GM18511 (cell line): ENCODE results near the gene LRMDA.
A peak's percentile ranks its signal among the peaks of the same experiment; 100 is the strongest.

ENCODE experiments used
- ATAC-seq: cut with Tn5 transposase; IDR thresholded peaks from one replicate; pipeline ENCODE4 v1.9.1; 2021; ENCODE audit warnings: mild to moderate bottlenecking, moderate library complexity; ENCODE audit not compliant: unreplicated experiment

The LRMDA gene

DNA sequence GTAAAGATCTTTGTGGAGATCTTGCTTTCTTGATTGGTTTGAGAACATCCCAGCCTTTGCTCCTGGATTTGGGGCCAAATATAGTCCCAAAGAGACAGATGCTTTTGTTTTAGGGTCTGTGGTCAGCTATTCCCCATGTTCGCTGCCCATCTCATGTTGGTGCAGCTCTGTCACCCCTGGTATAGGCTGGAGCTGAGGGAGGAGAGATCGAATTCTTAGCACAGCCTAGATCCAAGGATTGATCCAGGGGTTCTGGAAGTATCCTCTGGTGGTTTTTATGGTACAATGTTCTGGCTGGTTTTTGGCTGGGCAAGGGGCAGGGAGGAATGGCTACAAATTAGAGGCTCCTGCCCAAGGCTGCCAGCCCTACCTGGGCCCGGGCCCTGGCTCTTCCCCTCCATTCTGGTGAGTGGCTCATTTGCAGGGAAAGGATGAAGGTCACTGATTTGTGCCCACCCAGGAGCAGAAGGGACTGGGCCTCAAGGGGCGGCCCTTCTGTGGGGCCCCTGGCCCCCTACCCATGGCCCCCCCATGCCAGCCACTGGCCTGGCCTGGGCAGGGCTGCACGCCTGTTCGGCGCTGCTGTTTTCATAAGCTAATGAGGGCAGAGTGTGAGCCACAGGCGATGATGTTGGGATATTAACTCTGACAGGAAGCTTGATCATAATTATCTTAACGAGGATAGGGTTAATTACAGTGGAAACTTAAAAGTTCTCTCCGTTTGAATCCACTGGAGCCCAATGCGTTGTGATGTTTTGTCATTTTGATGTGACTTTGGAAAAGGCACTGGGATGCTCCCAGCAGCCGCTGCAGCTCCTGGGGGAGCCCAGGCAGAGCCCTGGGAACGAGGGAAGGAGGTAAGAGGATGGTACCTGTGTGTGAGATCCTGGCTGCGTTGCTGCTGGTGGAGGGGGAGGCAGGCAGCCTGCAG lies 600.6 kb downstream of the LRMDA start:
- ATAC-seq: no peak

DNA sequence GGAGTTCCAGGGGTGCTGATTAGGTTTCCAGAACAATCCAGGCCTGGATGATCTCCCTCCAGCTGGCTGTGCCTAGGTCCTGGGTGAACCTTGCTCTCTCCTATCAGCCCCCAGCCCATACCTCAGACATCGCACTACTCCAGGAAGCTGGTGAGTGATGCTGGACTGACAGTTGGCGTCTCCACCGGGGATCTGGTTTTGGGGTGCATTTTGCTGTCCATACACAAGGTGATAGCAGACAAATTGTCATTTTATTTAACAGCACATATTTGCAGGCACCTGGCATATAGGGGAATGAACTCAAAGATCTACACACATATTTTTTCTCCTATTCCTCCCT lies 601.2 kb downstream of the LRMDA start:
- no peak for ATAC-seq

DNA sequence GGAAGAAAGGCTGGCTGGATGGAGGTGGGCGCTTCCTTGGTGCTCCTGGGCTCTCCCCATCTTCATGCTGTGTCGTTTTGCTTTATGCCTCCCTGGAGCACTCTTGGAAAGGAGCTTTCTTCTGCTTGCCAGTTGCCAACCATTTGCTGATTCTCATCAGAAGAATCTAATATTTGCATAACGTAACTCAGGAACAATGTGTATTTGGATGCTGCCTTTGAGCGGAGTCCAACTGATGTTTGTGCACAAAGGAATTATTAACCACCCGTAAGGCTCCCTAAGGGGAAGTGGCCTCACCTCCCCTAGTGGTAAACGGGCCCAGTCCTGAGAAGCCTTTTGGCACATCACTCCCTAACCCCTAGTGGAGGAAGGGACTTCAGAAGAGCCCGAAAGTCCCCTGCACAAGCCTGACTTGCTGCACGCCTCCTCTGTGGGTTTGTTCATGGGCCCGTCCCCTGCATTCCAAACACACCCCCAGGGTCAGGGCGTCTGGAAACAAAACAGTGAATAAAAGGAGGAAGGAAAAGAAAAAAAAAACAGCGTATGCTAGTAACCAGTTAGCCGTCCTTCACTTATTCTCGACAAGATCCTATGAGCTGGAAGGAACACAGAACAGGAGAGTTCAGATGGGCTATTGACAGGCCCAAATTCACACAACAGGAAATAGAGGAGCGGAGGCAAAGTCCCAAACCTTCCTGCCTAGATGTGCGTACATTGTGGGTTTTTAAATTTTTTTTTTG lies 602.2 kb downstream of the LRMDA start:
- ATAC-seq: peak; percentile 50

DNA sequence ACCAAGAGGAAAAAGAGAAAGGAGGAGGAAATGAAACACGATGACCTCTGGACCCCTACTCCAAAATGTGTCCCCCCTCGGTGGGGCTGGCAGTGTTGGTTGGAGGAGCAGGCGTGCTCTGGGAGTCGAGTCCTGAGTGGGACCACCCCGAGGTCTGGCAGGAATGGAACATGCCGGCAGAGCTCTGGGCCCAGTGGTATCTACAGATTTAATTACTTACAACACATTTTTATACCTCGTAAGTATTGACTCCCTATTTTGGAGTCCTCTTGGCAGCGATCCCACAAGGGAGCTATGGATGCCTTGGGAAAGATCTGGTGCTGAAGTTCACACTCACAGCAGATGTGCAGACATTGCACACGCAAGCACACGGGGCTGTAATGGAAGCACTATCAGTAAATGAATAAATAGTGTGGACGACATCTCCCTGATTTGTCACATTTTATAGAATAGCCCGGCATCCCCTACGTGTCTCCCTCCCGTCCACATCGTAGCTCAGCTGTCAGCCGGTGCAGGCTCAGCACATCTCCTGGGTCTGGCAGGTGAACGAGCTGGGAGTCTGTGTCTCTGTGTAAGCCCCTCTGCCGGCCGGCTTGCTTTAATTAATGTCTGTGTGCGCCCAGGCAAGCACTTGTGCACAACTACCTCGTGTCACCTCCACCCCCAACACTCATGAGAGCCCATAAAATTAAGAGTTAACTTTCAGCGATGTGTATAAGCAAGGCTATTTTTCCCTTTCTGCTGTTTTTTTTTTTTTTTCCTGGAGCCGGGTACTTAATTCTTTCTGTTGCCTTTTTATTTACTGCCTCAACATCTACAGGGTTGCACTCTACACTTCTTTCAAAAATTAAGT lies 603.2 kb downstream of the LRMDA start:
- no peak for ATAC-seq

DNA sequence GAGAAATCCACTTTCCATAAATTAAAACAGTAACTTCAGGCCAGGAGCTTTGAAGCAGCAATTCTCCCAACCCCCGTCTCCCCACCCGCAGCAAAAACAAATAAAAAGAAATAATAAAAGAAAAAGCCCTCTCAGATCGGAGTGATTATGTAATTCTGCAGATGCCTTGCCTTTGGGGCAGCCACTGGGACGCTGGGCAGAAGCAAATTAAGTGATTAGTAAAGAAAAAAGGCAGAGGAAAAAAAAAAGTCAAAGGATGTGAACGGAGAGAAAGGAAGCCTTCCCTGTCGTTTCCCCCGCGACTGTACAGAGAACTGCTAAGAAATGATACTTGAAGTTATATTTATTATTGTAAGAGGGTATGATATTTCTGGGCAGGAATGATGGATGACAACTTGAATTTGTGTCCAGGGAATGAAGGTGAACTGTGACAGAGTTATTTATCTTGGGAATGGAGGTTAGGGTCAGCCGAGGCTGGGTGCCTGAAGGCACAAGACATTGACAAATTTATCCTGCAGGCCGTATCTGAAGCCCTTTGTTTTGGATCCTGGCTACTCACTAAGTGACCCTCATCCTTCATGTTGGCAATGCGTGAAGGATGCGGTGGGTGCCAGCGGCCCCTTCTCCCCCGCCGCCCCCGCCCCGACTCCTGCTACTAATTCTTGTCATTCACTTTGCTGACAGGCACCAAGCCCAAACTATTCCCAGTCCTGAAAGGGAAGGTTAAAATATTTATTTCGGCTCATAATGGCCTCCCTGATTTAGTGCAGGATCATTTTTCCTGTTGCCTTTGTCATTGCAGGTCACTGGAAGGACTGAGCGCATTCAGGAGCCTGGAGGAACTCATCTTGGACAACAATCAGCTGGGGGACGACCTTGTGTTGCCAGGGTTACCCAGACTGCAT lies 604.0 kb downstream of the LRMDA start:
- no peak for ATAC-seq

DNA sequence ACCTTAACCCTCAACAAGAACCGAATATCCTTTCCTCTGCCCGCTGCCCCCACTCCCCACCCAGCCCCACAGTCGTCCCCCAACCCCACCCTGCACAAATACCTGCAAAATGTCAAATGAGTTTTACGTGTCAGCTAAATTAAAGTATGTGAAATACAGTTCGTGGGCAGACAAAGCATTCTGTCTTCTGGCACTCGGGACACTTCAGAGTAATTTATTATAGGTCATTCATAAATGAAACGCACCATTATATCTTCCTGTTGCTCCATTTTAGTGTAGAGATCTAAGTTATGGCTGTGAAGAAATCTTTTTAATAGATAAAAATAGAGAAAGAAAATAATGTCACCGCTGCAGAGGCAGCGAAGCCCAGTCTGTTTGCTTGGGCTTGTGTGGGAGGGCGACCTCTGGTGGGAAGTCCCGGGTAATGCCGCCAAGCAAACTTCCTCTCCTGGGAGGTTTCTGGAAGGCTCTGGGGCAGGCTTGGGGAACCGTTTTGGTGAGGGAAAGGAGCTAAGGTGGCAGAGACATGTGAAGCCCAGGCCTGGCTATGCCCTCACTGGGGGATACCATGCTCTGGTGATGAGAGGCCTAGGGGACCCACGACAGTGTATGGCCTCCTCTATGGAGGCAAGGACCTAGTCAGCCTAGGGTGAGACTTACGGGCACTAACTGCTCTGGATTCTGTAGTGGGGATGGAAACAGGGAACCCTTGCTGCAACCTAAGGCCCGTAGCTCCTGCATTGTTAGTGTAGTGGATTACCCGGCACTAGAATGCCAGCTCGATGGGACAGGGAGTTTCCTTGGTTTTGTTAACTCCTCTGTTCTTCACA lies 604.9 kb downstream of the LRMDA start:
- peak; percentile 88 for ATAC-seq

DNA sequence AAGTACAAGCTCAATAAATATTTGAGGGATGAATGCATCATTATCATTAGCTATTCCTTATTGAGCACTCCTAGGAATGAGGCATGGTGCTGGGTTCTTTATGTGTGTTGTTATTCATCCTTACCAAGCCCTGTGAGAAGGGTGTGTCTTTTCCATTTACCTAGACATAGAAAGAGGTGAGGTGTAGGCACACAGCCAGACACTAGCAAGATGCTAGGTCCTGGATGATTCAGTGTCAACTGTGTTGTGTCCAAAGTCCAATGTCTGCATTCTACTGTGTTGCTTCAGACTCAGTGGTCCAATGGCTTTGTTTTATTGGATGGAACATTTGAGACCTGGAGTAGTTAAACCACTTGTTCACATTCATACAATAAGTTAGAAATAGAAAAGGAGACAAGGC lies 605.5 kb downstream of the LRMDA start:
- no peak for ATAC-seq

DNA sequence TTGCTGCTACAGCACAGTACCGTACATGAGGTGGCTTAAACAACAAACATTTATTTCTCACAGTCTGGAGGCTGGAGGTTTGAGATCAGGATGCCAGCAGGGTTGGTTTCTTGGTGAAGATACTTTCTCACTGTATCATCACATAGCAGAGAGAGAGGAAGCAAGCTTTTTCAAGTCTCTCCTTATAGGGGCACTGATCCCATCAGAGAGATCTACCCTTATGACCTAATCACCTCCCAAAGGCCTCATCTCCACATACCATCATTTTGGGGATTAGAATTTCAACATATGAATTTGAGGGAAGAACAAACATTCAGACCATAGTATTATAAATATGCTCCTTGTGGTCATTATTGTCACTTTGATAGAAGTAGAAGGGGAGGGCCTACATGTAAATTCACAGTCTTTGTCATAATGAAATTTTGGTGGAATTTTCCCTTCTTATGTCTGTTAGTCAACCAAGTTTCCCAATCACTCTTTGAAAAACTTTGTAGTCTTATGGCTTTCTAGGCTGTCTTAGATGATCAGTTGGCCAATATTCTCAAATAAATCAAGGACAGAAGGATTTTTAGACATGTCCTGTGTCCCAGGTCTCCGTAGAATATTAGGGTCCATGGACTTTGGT lies 606.2 kb downstream of the LRMDA start:
- no peak for ATAC-seq

DNA sequence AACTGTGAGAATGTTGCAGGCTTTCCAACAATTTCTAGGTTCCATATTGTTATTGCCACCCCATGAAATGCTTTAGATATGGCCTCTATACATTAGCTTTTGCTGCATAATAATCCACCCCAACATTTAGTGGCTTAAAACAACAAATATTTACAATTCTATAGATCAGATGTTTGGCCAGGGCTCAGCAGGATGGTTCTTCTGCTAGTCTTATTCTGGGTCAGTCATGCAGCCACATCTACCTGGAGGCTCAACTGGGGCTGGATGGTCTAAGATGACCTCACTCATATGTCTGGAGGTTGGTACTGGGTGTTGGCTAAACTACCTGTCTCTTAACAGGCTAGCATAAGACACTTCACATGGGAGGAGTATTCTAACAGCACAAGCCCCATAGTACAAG lies 607.3 kb downstream of the LRMDA start:
- no peak for ATAC-seq

DNA sequence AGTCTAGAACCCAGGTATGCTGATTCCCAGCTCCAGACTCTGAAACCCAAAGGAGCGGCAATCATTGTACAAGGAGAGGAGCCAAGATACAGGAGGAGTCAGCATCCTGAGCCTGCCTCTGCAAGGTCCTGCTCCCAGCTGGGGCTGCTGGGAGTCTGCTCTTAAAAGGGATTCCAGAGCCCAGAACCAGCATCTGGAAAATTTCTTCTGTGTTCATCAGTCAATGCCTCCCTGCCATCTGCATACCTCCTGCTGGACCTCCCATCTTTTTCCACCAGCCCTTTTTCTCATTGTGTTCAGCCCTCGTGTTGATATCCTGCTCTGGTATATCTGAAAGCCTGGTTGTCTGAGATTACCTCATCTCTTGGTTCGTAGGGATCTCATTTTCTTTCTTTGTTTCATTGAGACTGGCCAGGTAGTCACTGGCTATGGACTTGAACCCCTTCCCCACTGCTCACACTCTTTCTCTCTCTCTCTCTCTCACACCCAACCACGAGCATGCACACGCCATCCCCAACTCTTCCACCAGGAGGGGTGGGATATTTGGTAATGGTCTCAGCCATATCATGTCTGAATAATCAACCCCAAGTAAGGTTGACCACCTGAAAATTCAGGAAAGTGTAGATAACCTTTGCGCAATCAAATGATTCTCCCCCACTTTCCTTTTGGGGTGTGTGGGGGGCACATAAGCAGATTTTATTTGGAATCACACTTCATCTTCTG lies 608.8 kb downstream of the LRMDA start:
- no peak for ATAC-seq

DNA sequence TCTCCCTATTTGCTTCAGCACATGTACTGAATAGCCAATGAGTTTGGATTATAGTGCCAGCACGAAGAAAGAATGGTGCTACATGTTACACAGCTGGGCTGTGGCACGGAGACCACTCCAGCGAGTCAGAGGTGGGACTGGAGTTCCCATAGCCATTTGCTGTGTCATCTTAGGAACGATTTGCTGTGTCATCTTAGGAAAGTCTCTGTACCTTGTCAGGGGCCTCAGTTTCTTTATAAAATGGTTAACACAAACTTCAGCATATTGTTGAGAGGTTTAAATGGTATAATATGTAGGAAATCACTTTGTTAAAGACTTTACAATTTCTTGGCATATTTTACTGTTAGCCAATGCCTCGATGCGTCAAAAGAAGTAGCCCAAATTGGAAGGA lies 609.4 kb downstream of the LRMDA start:
- ATAC-seq: no peak

DNA sequence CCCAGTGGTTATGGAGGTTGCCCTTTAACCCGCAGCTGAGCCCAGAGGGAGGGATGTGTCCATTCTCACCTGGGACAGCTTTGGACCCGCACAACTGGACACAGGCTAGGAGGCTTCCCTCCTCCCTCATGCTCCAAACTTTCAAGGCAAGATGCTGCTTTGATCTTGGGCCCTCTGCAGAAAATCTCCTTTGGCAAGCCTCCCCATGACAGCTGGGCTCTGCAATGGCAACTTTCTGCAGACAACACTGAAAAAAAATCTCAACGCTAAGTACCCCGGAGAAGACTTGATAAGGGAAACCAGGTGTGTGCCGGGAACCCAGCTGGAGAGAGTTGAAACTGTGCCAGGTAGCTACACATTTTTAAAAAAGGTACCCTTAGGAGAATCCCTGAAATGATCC lies 610.1 kb downstream of the LRMDA start:
- ATAC-seq: no peak

DNA sequence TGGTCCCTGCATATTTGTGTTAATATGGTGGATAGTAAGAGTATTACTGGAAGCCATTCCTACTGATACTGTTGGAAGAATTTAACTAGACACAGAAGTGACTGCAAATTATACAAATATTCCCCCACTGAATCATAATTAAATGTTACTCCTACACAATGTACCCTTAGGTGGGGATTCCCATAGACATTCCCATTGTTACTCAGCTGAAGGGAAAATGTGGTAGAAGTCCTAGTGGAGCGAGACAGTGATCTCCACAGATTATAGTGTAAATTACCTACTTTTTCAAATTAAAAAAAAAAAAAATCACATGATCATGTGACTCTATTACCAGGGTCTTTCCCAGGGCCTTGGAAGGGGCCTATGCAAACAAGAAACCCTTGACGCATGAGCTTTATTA lies 611.8 kb downstream of the LRMDA start:
- no peak for ATAC-seq

DNA sequence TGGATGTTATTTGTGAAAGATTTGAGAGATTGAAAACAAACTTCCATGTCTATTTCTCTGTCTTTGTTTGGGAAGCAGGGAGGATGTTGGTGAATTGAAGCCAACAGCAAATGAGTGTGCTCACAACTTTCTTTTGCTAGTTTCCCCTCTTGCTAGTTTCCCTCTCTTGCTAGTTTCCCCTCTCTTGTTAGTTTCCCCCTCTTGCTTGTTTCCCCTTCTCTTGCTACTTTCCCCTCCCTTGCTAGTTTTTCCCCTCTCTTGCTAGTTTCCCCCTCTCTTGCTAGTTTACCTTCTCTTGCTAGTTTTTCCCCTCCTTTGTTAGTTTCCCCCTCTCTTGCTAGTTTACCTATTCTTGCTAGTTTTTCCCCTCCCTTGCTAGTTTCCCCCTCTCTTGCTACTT lies 613.3 kb downstream of the LRMDA start:
- no peak for ATAC-seq

DNA sequence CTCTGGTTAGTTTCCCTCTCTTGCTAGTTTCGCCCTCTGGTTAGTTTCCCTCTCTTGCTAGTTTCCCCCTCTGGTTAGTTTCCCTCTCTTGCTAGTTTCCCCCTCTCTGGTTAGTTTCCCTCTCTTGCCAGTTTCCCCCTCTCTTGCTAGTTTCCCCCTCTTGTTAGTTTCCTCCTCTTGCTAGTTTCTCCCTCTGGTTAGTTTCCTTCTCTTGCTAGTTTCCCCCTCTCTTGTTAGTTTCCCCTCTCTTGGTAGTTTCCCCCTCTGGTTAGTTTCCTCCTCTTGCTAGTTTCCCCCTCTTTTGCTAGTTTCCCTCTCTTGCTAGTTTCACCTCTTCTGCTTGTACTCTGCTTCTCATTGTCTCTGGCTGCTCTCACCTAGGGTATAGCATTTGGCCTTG lies 613.8 kb downstream of the LRMDA start:
- no peak for ATAC-seq

DNA sequence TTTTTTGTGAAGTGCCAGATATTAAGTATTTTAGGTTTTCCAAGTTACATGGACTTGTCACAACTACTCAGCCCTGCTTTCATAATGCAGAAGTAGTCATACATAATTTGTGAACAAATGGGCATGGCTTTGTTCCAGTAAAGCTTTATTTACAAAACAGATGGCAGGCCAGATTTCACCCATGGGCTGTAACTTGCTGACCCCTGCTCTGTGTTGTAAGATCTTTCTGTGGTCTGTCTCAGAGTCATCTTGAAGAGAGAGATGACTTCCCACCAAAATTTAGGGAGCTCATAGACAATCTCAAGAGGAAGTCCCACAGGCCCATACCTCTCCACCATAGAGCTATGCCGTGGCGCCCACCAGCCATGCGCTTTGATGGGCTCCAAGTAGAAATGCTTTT lies 616.1 kb downstream of the LRMDA start:
- ATAC-seq: no peak

DNA sequence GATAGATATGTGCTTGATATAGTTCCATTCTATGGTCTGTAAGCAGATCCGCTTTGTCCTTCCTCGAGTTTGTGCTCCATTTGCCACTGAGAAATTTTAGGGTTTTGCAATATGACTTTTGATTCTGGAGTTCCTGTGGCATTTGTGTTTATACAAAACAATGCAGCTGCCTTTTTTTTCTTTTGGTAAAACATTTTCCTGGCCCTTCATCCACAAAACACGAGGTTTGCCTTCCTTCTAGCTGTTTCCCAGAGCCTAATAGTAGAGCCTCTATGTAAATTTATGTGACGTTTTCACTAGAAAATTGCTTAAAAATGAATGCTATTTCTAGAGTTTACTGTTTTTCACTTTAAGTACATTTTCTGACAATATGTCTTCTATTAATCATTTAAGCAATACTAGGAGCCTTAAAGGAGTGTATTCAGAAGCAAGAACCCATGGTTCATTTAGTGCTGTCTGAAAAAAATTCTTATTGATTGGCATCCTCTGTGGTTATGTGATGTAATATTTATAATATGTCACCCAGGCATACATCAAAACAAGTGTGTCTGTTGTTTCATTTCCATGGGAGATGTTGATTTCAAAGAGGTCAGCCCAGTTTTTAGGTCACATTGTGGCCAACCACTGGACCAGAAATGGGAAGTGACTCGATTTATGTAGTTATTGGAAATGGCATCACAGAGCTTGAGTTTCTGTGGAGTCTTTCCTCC lies 618.3 kb downstream of the LRMDA start:
- ATAC-seq: no peak

DNA sequence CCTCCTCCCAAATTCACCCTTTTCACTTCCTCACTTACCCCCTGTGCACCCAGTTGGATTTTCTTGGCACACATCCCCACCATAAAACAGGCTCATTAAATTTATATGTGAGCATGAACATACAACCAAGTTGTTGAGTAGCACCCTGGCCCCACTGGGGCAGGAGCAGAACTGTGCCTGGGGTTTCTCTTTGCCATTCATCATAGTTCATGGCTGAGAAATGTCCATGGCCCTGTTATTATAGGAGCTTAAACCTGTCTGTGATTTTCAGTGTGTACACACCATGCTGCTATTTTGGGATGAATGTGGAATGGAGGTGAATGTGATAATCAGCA lies 618.8 kb downstream of the LRMDA start:
- ATAC-seq: no peak
